ENCODE measurements around the gene ALS2CL.
"Not testable (repeated sequence)": the region's sequence is repeated elsewhere in the genome, so short reads cannot be mapped to it uniquely, and the experiment has no call there.

The ALS2CL gene

GRCh38 chr3:46715507-46716175 lies 22.2 kb upstream of the ALS2CL start:
- DNase-seq (ENCODE audit: low spot score) = no peak

- DNase-seq (ENCODE audit: low spot score) = no peak
Observed at GRCh38 chr3:46714728-46715506, 21.4 kb upstream of the ALS2CL start.

DNA sequence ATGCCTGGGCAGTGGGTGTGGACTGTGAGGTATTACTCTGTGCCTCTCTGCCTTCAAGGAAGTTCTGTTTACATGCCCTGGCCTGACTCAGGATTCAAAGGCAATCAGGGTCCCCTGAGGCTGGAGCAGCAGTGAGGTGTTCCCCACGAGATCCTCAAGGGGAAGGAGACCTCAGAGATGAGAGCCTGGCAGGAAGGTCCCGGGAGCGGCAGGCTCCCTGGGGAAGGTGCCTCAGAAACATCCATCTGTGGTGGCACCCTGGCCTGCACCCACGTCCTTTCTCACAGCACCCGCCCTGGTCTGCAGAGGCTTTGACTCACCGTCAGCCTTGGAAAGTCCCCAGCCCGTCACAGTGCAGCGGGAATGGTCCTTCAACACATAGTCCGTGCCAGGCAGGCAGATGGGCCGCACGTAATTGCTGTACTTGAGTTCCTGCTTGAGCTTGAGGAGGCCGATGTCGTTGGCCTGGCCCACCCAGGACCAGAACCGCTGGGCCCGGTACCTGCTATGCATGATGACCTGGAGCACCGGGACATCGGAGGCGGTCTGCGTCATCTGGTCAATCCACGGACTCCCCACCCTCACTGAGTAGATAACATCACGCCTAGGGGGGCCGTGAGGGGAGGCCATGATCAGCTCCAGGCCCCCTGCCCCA lies 20.5 kb upstream of the ALS2CL start:
- no peak for DNase-seq (ENCODE audit: low spot score)

GRCh38 chr3:46713050-46713897 lies 19.8 kb upstream of the ALS2CL start:
- no peak for DNase-seq (ENCODE audit: low spot score)

DNA sequence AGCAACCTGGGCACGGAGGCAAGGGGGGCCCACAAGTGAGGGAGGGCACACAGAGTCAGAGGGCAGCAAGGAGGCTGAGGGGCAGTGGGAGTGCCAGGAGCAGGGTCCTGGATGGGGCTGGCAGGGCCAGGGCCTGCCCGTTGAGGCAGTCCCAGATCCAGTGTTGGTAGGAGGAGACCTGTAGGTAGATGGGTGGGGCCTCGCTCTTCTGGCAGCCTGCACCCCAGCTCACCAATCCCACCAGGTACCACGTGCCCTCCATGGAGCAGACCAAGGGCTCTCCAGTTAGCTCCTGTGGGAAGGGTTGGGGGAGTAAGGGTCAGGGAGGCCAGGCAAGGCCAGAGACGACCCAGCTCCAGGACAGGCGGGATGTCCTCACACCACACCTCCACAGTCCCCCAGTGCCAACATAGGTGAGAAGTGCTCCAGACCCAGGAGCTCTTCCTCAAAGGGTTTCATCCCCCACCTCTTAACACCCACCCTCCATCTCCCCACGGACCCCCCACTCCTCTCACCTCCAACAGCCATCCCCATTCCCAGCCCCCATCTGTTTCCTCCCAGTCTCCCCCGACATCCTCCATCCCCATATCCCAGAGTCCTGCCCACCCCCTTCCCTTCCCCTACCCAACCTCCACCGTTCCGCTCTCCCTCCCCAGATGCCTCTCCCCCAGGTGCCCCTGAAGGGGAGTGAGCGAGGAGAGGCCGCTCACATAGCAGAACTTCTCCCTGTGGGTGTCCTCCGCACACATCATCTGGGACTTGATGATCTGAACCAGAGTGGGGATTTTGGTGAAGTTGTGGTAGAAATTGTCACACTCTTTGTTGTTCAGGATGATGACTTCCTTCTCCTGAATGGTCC lies 18.9 kb upstream of the ALS2CL start:
- no peak for DNase-seq (ENCODE audit: low spot score)

GRCh38 chr3:46711760-46712159 lies 18.3 kb upstream of the ALS2CL start:
- no peak for DNase-seq (ENCODE audit: low spot score)

GRCh38 chr3:46711305-46711704 lies 17.8 kb upstream of the ALS2CL start:
- DNase-seq (ENCODE audit: low spot score) = no peak

DNA sequence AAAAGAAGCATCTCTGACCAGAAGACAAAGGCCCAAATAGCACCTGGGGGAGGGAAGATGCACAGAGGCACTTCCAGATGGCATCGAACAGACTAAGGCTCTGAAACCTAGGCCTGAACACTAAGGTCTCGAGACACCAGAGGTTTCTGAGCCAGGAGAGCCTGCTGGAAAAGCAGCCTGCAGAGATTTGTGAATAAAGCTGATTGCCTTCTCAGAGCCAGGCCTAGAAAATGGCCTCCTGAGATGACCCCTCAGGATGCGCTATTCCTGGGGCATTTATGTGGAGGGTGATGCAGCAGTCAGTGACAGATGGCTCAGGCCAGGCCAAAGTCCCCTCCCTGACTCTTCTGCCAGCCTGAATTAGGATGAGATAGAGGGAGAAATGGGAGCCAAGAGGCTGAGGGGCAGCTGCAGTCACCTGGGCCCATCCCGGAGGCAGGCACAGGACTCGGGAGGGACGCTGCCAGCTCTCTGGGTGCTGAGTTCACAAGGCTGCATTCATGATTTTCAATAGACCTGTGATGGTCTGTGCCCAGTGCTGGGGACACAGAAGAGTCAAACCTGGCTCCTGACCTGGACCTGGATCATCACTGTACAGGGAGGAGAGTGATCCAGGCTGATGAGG lies 17.3 kb upstream of the ALS2CL start:
- DNase-seq (ENCODE audit: low spot score) = no peak

GRCh38 chr3:46710229-46710628 lies 16.8 kb upstream of the ALS2CL start:
- DNase-seq (ENCODE audit: low spot score) = no peak

DNA sequence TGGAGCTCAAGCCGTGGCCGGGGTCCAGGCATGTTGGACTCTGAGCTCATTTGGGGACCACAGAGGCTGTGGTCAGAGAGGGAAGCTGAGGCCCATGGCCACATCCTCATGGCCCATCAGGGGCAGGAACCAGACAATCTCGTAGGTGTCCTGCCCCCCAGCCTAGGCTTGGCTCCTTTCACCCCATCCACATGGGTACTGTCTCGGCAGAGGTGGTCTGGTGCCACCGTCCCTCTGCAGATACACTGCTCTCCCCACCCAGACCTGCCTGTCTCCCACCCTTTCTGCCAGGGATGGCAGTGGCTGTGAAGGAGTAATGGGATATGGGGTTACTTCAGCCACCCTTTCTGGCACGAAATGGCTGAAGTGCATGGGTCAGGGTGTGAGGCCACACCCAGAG lies 16.2 kb upstream of the ALS2CL start:
- no peak for DNase-seq (ENCODE audit: low spot score)

DNA sequence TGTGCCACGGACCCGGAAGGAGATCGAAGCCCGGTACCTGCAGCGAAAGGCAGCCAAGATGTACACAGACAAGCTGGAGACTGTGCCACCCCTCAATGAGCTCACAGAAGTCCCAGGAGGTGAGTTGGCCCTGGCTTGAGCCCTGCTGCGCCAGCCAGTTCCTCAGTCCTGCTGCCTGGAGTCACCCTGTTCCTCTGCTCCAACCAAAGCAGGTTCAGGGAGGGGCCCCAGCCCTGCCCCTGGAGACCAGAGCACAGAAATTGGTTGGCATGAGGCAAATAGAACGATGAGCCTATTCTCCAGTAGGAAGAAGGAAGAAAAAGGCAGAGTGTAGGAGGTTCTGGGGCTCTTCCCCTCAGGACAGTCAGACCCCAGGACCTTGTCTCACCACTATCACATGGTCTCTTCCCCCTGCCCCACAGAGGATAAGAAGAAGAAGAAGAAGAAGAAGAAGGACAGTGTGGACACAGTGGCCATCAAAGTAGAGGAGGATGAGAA lies 15.7 kb upstream of the ALS2CL start:
- no peak for DNase-seq (ENCODE audit: low spot score)

GRCh38 chr3:46708401-46709156 lies 15.1 kb upstream of the ALS2CL start:
- DNase-seq (ENCODE audit: low spot score) = no peak

GRCh38 chr3:46707601-46708011 lies 14.1 kb upstream of the ALS2CL start:
- no peak for DNase-seq (ENCODE audit: low spot score)

- no peak for DNase-seq (ENCODE audit: low spot score)
Observed at GRCh38 chr3:46706771-46707582, 13.5 kb upstream of the ALS2CL start.

DNA sequence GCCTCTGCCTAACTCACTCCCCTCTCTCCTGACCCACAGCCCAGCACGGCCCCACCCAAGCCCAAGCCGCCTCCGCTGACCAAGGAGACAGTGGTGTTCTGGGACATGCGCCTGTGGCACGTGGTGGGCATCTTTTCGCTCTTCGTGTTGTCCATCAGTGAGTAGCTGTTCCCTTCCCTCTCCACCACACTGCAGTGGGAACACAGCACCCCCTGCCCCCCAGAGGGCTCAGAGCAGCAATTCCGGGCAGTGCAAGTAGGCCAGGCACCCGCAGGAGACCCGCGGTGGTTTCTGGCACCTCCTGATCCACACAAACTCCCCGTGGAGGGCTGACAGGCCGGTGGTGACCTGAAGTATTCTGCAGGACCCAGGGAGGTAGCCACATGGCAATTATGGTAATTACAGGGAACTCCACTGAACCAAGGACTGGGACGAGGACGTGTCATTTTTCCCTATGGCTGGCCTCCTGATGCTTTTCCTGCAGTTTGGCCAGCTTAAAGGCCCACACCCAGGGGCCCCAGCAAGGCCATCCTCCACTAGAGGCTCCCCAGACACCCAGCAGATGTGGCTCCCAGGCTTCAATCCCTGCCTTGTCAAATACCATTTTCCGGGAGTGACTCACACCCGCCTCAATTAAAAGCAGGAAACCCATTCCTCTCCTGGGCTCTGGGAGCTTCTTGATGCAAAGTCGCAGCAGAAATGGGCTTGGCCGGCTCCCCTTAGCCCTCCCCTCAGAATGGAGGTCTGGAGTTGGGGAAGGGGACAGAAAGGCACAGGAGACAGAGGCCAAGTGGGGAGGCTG lies 12.5 kb upstream of the ALS2CL start:
- DNase-seq (ENCODE audit: low spot score) = no peak

DNA sequence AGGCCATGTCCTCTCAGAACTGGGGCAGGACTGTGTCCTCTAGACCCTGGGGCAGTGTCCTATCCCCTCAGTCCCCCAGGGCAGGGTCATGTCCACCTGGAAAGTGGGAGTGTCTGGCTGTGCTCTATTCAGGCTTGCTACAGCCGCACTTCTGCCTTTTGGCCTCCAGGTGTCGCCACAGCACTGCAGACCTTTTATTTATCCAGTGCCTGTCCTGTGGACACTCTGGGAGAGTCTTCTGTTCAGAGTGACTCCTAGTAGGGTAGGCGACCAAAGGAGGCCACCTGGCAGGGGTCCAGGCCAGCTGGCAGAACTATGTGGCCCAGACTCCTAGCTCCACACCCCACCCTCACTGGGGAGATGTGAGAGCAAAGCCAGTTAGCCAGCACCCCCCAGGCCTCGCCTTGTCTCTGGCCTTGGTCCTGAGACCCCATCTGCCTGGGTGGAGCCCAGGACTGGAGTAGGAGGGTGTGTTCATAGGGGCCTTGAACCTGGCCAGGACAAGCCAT lies 11.6 kb upstream of the ALS2CL start:
- peak; percentile 66 for DNase-seq (ENCODE audit: low spot score)

GRCh38 chr3:46704346-46704745 lies 10.9 kb upstream of the ALS2CL start:
- DNase-seq (ENCODE audit: low spot score) = not testable (repeated sequence)

DNA sequence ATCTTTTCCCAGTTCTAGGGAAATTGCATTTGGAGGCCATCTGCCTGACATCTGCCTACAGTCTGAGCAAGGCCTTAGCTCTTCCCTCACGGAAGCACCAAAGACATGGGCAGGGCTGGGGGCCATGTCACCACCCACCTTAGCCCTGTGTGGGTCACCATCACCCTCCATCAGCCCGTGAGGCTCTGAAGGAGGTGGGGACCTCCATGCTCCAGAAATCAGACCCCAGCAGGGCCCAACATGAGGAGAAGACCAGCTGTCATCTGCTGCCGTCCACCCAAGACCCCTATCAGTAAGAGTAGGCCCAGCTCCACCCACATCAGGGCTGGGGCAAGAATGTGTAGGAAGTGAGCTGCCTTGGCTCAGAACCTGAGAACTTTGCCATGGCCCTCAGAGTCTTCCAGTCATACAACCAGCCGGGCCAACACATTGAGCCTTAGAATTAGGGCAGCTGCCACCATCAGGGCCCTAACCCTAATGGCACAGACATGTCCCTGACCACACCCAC lies 9.6 kb upstream of the ALS2CL start:
- no peak for DNase-seq (ENCODE audit: low spot score)

Measured in hematopoietic multipotent progenitor cell treated with erythropoietin and hydrocortisone succinate and interleukin-3 and kit ligand, for 15 days (in vitro differentiated cells).